Spleen (tissue), 11 donors: Measurements from ENCODE around the gene KLF2. TPM values are rescaled to one million over a fixed set of nuclear protein-coding genes. Genes with fewer than 3 reads are reported as not detected.
"Not testable (repeated sequence)": the region's sequence is repeated elsewhere in the genome, so short reads cannot be mapped to it uniquely, and the experiment has no call there.

ENCODE experiments used
- DNase-seq: peaks from one replicate; pipeline ENCODE4 v3.0.0-alpha.2; 2020
- H3K27ac ChIP-seq, 8 donors: fragments of 200-600 bp; sonication (generic) in 7 of 8; 1 replicate in 4 of 8; 2 replicates in 4 of 8; pipeline versions ENCODE4 v1.5.0 to v1.8.0; 2016 to 2021; ENCODE audit warnings: inconsistent platforms in 4 of 8, mild to moderate bottlenecking in 4 of 8, moderate library complexity in 1 of 8
- H3K27me3 ChIP-seq, 7 donors: fragments of 200-600 bp; sonication (generic) in 6 of 7; replicated peaks in 1 of 7; 1 replicate in 4 of 7; 2 replicates in 3 of 7; pipeline versions ENCODE4 v1.5.0 to v1.8.0; 2016 to 2021; ENCODE audit warnings: inconsistent platforms in 3 of 7, mild to moderate bottlenecking in 1 of 7
- H3K36me3 ChIP-seq, 6 donors: fragments of 200-600 bp; sonication (generic) in 5 of 6; 1 replicate in 4 of 6; 2 replicates in 2 of 6; pipeline versions ENCODE4 v1.5.0 to v1.8.0; 2016 to 2021; ENCODE audit warnings: inconsistent platforms in 2 of 6
- H3K4me1 ChIP-seq, 6 donors: fragments of 200-600 bp; sonication (generic) in 5 of 6; 1 replicate in 3 of 6; 2 replicates in 3 of 6; pipeline versions ENCODE4 v1.5.0 to v1.8.0; 2016 to 2021; ENCODE audit warnings: inconsistent platforms in 3 of 6
- H3K4me3 ChIP-seq, 8 donors: fragments of 200-600 bp; sonication (generic) in 7 of 8; 1 replicate in 4 of 8; 2 replicates in 4 of 8; pipeline versions ENCODE4 v1.5.0 to v1.8.0; 2016 to 2021; ENCODE audit warnings: inconsistent platforms in 4 of 8, mild to moderate bottlenecking in 4 of 8, moderate library complexity in 2 of 8
- H3K9me3 ChIP-seq, 8 donors: fragments of 200-600 bp; sonication (generic) in 7 of 8; 1 replicate in 4 of 8; 2 replicates in 4 of 8; pipeline versions ENCODE4 v1.5.0 to v1.8.0; 2016 to 2021; ENCODE audit warnings: inconsistent platforms in 4 of 8
- POLR2A ChIP-seq, 3 donors: fragments of 450-650 bp; IDR thresholded peaks; one replicate each; pipeline ENCODE4 v1.5.1; 2017; ENCODE audit warnings: antibody characterized with exemption in 3 of 3, mild to moderate bottlenecking in 1 of 3
- POLR2AphosphoS5 ChIP-seq, 3 donors: sonication (generic); formaldehyde crosslinking; IDR thresholded peaks; one replicate each; pipeline ENCODE4 v1.5.1; 2017; ENCODE audit warnings: antibody characterized with exemption in 3 of 3
- WGBS, 5 donors: extraction: QIAGEN DNeasy Blood & Tissue Kit in 3 of 5; methylation state at CpG; one replicate each; pipeline versions ENCODE4 v1.1.5 to v1.1.7; 2013 to 2018; 5-methylcytosine and 5-hydroxymethylcytosine counted together
- intact Hi-C: fragments of 100-400 bp; cut with DNase I; formaldehyde crosslinking; loops from one replicate; pipeline ENCODE4 v1.15.0; 2023; ENCODE audit warnings: low total_unique reads
- polyA plus RNA-seq, 3 donors: library from polyadenylated mRNA; stranded (reverse); fragments of 200-250 nt; gene quantifications; one replicate each; pipeline ENCODE4 v1.2.1, GENCODE V29; 2013
- total RNA-seq, 7 donors: library from RNA; depleted of rRNA in 3 of 7; stranded (reverse); fragments of >200 nt in 3 of 7; fragmentation: NEBNext Ultra II Directional in 4 of 7; extraction: Animal tissue kit (Norgen Biotek cat#: 25700) in 4 of 7; gene quantifications; one replicate each; pipeline versions ENCODE4 v1.1.0 to v1.2.1, GENCODE V29; 2016 to 2021
- TF ChIP-seq, protein P1 (sequence below), 11 experiments: fragments of 200-600 bp in 7 of 11; fragments of 450-650 bp in 4 of 11; sonication (generic) in 4 of 11; IDR thresholded peaks in 8 of 11; conservative IDR thresholded peaks in 3 of 11; 1 replicate in 7 of 11; 2 replicates in 4 of 11; pipeline versions ENCODE4 v1.4.0 to v1.8.0; 2016 to 2021; ENCODE audit warnings: antibody characterized with exemption in 11 of 11, inconsistent platforms in 4 of 11, mild to moderate bottlenecking in 1 of 11
- donor health status: healthy with polysubstance abuse.
- donor health status: DM: no; HTN: no; CAD: no; lungs with moderate emphysema.
- donor health status: DM: no; HTN: no; CAD: no.
- donor health status: Bipolar disorder and iron deficiency.
- donor health status: healthy.
- donor health status: DM: no; HTN: no; CAD: no.
- donor health status: DM: yes; HTN: yes; CAD: no.

KLF2 gene
- total and polyA plus RNA-seq, 10 donors = 9.7 to 179 (median 105) TPM

DNA sequence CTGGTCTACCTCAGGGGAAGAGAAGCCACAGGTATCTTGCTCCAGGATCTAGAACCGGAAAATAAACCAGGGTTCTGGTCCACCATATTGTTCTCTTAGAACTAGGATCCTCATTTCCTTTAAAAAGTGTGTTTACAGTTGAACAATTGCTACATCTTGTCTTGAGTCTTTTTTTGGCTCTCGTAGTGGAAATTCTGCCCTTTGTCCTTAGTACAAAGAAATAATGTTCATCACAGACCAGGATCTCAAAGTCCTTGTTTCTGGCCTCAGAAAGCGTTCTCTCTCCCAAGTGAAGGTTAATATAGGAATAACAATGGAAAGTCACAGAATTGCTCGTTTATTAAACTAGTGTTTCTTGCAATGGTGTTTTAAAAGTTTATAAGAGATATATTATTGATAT, 20.8 kb downstream of the KLF2 start:
- peak overlapping the region in 3 of 8 donors; percentile 5 to 36 (median 30) for H3K27ac ChIP-seq
- peaks cover 21 to 56% (median 42%) of the 10 kb centered on the region in 6 donors for H3K4me1 ChIP-seq
- intact Hi-C loops = no loop called here
- no peak for DNase-seq
- H3K9me3 ChIP-seq = no peaks in the 10 kb centered on the region
- H3K4me3 ChIP-seq = no peak overlapping the region
- WGBS, 5 donors = 87 to 93% (median 92%) methylated on average over 4 of the region's 4 CpGs
- TF ChIP-seq, protein P1, sequence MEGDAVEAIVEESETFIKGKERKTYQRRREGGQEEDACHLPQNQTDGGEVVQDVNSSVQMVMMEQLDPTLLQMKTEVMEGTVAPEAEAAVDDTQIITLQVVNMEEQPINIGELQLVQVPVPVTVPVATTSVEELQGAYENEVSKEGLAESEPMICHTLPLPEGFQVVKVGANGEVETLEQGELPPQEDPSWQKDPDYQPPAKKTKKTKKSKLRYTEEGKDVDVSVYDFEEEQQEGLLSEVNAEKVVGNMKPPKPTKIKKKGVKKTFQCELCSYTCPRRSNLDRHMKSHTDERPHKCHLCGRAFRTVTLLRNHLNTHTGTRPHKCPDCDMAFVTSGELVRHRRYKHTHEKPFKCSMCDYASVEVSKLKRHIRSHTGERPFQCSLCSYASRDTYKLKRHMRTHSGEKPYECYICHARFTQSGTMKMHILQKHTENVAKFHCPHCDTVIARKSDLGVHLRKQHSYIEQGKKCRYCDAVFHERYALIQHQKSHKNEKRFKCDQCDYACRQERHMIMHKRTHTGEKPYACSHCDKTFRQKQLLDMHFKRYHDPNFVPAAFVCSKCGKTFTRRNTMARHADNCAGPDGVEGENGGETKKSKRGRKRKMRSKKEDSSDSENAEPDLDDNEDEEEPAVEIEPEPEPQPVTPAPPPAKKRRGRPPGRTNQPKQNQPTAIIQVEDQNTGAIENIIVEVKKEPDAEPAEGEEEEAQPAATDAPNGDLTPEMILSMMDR (IDR thresholded peaks at IDR 0.05 in 8 of 11, conservative IDR thresholded peaks at IDR 0.05 in 3 of 11) = no peak
- TF ChIP-seq POLR2AphosphoS5 (IDR thresholded peaks at IDR 0.05) = no peak
- no peak for TF ChIP-seq POLR2A (IDR thresholded peaks at IDR 0.05)
- H3K27me3 ChIP-seq = no peaks in the 10 kb centered on the region
- H3K36me3 ChIP-seq = no peaks in the 10 kb centered on the region

DNA sequence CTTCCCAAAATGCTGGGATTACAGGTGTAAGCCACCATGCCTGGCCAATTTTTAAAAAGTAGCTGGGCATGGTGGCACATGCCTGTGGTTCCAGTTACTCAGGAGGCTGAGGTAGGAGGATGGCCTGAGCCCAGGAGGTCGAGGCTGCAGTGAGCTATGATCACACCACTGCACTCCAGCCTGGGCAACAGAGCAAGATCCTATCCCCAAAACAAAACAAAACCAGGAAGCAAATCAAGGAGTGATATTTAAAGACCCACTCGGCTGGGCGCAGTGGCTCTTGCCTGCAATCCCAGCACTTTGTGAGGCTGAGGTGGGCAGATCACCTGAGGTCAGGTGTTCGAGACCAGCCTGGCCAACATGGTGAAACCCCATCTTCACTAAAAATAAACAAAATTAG, 22.5 kb downstream of the KLF2 start:
- H3K9me3 ChIP-seq, H3K27me3 ChIP-seq, intact Hi-C loops, H3K4me3 ChIP-seq, DNase-seq, H3K36me3 ChIP-seq: not testable (repeated sequence)
- Histone ChIP-seq H3K27ac (peak overlapping the region in 3 of 8 donors; percentile 13 to 51 (median 44)), H3K4me1 (peaks cover 23 to 56% (median 42%) of the 10 kb centered on the region in 6 donors)
- 79 to 92% (median 85%) methylated on average over 4 of the region's 4 CpGs for WGBS, 5 donors

DNA sequence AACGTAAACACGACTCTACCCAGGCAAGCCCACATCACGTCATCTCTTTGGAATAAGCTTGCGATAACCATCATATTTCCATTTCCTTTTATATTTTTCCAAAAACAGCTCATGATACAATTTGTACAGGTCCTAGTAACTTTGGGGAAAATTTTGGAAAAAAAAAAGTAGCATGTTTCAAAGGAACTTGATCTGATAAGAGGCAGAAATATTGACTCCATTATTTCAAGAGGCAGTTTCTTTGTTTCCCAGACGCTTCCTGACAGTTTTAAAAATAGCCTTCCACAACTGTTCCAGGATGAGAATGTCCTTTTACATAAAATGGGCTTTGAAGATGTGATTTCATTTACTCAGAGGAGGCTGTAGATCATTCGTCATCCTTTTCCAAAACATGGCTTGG, 23.1 kb downstream of the KLF2 start:
- Histone ChIP-seq H3K36me3 (no peaks in the 10 kb centered on the region), H3K9me3 (no peaks in the 10 kb centered on the region), H3K4me3 (no peak overlapping the region), H3K27ac (peak overlapping the region in 5 of 8 donors; percentile 13 to 51 (median 44)), H3K27me3 (no peaks in the 10 kb centered on the region), H3K4me1 (peaks cover 17 to 55% (median 39%) of the 10 kb centered on the region in 6 donors)
- intact Hi-C loops = no loop called here
- 68 to 80% (median 78%) methylated on average over 6 of the region's 6 CpGs for WGBS, 5 donors
- no peak for TF ChIP-seq POLR2AphosphoS5 (IDR thresholded peaks at IDR 0.05)
- no peak for TF ChIP-seq POLR2A (IDR thresholded peaks at IDR 0.05)
- TF ChIP-seq, protein P1 (IDR thresholded peaks at IDR 0.05 in 8 of 11, conservative IDR thresholded peaks at IDR 0.05 in 3 of 11) = no peak
- DNase-seq = no peak

DNA sequence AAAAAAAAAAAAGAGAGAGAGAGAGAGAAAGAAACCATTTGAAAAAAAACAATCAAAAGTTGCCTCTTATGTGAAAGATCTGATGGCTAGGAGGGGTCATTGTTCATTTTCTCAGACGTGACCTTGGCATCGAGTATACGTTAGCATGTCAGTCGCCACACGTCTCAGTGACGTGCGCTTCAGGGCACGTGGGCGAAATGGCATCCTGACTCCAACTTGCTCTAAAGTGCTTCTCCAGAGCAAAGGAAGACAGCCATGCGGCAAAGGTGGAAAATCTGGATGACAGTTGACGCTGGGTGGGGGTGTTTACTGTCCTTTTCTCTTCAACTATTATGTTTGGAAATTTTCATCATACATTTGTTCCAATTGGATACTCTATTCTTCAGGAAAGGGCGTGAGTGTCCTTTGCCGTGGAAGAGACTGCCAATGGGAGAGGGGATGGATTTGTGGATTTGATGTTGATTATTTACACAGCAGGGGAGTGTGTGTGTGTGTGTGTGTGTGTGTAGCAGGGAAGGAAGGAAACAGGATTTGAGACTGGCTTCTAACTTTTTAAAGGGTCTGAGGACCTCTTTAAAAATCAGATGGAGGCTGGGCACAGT, 25.0 kb downstream of the KLF2 start:
- TF ChIP-seq POLR2AphosphoS5 (IDR thresholded peaks at IDR 0.05) = peak in 1 of 3 donors; percentile 18
- TF ChIP-seq, protein P1 (IDR thresholded peaks at IDR 0.05 in 8 of 11, conservative IDR thresholded peaks at IDR 0.05 in 3 of 11) = no peak

More for the DNA sequence above, 25.0 kb downstream of the KLF2 start:
- intact Hi-C loops = no loop called here
- H3K27ac ChIP-seq = peak overlapping the region in 2 of 8 donors; percentile 22 to 30
- H3K4me1 ChIP-seq = peaks cover 11 to 45% (median 32%) of the 10 kb centered on the region in 6 donors
- no peaks in the 10 kb centered on the region for H3K27me3 ChIP-seq
- no peak overlapping the region for H3K4me3 ChIP-seq
- H3K36me3 ChIP-seq = peaks cover 0 to 6% (median 0%) of the 10 kb centered on the region in 6 donors
- no peaks in the 10 kb centered on the region for H3K9me3 ChIP-seq
- 70 to 87% (median 74%) methylated on average over 13 of the region's 13 CpGs for WGBS, 5 donors
- DNase-seq = no peak
